Trophoblast cell (in vitro differentiated cells and primary cell): Measurements from ENCODE around the gene ZFAND2A.

Source experiments
- DNase-seq, 2 donors: peaks; one replicate each; pipeline ENCODE4 v3.0.0-alpha.2; 2016
- H2AFZ ChIP-seq: 2 replicates; pipeline ENCODE4 v1.6.1; 2013; ENCODE audit warnings: low read length, moderate library complexity, mild to moderate bottlenecking; ENCODE audit not compliant: insufficient read depth, poor library complexity
- H2AK5ac ChIP-seq: 2 replicates; pipeline ENCODE4 v1.6.1; 2013; ENCODE audit warnings: mild to moderate bottlenecking, low read length
- H2BK120ac ChIP-seq: 2 replicates; pipeline ENCODE4 v1.6.1; 2013; ENCODE audit warnings: low read length, mild to moderate bottlenecking, moderate library complexity; ENCODE audit not compliant: insufficient read depth, poor library complexity
- H2BK12ac ChIP-seq: 2 replicates; pipeline ENCODE4 v1.6.1; 2013; ENCODE audit warnings: mild to moderate bottlenecking, low read length, moderate library complexity
- H2BK5ac ChIP-seq: 2 replicates; pipeline ENCODE4 v1.6.1; 2013; ENCODE audit warnings: low read length, low read depth, moderate library complexity, mild to moderate bottlenecking; ENCODE audit not compliant: poor library complexity
- H3K14ac ChIP-seq: 2 replicates; pipeline ENCODE4 v1.6.1; 2013; ENCODE audit warnings: mild to moderate bottlenecking, low read length
- H3K18ac ChIP-seq: 2 replicates; pipeline ENCODE4 v1.6.1; 2013; ENCODE audit warnings: mild to moderate bottlenecking, low read length
- H3K23ac ChIP-seq: 2 replicates; pipeline ENCODE4 v1.6.1; 2013; ENCODE audit warnings: low read length
- H3K27ac ChIP-seq: 2 replicates; pipeline ENCODE4 v1.5.1; 2013; ENCODE audit warnings: low read depth, mild to moderate bottlenecking, inconsistent platforms, low read length, moderate library complexity
- H3K27me3 ChIP-seq: 2 replicates; pipeline ENCODE4 v1.6.1; 2013; ENCODE audit warnings: inconsistent platforms, mild to moderate bottlenecking, low read length, moderate library complexity; ENCODE audit not compliant: insufficient read depth
- H3K36me3 ChIP-seq, 2 experiments: 1 replicate in 1 of 2; 2 replicates in 1 of 2; pipeline ENCODE4 v1.6.1; 2013; ENCODE audit warnings: low read length in 2 of 2, mild to moderate bottlenecking in 2 of 2, moderate library complexity in 1 of 2; ENCODE audit not compliant: insufficient read depth in 2 of 2, control insufficient read depth in 1 of 2
- H3K4ac ChIP-seq: 2 replicates; pipeline ENCODE4 v1.6.1; 2013; ENCODE audit warnings: low read depth, mild to moderate bottlenecking, low read length, moderate library complexity
- H3K4me1 ChIP-seq, 2 experiments: 1 replicate in 1 of 2; 2 replicates in 1 of 2; pipeline ENCODE4 v1.6.1; 2013; ENCODE audit warnings: low read length in 2 of 2, mild to moderate bottlenecking in 2 of 2, moderate library complexity in 1 of 2; ENCODE audit not compliant: insufficient read depth in 2 of 2, control insufficient read depth in 1 of 2
- H3K4me2 ChIP-seq: 2 replicates; pipeline ENCODE4 v1.6.1; 2013; ENCODE audit warnings: inconsistent platforms, mild to moderate bottlenecking, low read length, moderate library complexity
- H3K4me3 ChIP-seq: 2 replicates; pipeline ENCODE4 v1.5.1; 2013; ENCODE audit warnings: mild to moderate bottlenecking, low read depth, low read length, inconsistent platforms
- H3K79me1 ChIP-seq: one replicate; pipeline ENCODE4 v1.6.1; 2013; ENCODE audit warnings: low read length
- H3K79me2 ChIP-seq: 2 replicates; pipeline ENCODE4 v1.6.1; 2013; ENCODE audit warnings: low read length, mild to moderate bottlenecking; ENCODE audit not compliant: control insufficient read depth, insufficient read depth, poor library complexity
- H3K9ac ChIP-seq: 2 replicates; pipeline ENCODE4 v1.6.1; 2013; ENCODE audit warnings: mild to moderate bottlenecking, low read length
- H3K9me3 ChIP-seq: 2 replicates; pipeline ENCODE4 v1.6.1; 2013; ENCODE audit warnings: low read depth, mild to moderate bottlenecking, control low read depth, inconsistent platforms, low read length; ENCODE audit not compliant: insufficient read depth
- H4K12ac ChIP-seq: 2 replicates; pipeline ENCODE4 v1.6.1; 2013; ENCODE audit warnings: low read depth, mild to moderate bottlenecking, low read length, moderate library complexity
- H4K8ac ChIP-seq: 2 replicates; pipeline ENCODE4 v1.6.1; 2013; ENCODE audit warnings: low read depth, mild to moderate bottlenecking, low read length, moderate library complexity
- H4K91ac ChIP-seq: one replicate; pipeline ENCODE4 v1.6.1; 2013; ENCODE audit warnings: low read depth, mild to moderate bottlenecking, low read length, moderate library complexity
- WGBS: extraction: QIAGEN DNeasy Blood & Tissue Kit; methylation state at CpG from one replicate; pipeline ENCODE4 v1.1.7; 2013; ENCODE audit warnings: missing lambda C conversion rate; ENCODE audit not compliant: insufficient read length, insufficient coverage; ENCODE audit errors: extremely low coverage; 5-methylcytosine and 5-hydroxymethylcytosine counted together

Gene ZFAND2A

GRCh38 chr7:1189986-1190772, 30.2 kb upstream of the ZFAND2A start:
- Histone ChIP-seq H3K4me1 (no peaks in the 10 kb centered on the region), H2BK120ac (no peak overlapping the region), H3K23ac (no peak overlapping the region), H2BK5ac (no peak overlapping the region), H4K8ac (no peak overlapping the region), H3K4me2 (no peak overlapping the region), H3K36me3 (no peaks in the 10 kb centered on the region), H2BK12ac (no peak overlapping the region), H3K27ac (no peak overlapping the region), H3K14ac (no peak overlapping the region), H3K79me1 (no peaks in the 10 kb centered on the region), H3K4ac (no peak overlapping the region), H4K12ac (no peak overlapping the region), H3K27me3 (no peaks in the 10 kb centered on the region), H3K79me2 (no peaks in the 10 kb centered on the region), H4K91ac (no peak overlapping the region), H3K9ac (no peak overlapping the region), H2AFZ (no peak overlapping the region), H3K9me3 (no peaks in the 10 kb centered on the region), H3K4me3 (no peak overlapping the region), H2AK5ac (no peak overlapping the region), H3K18ac (no peak overlapping the region)
- DNase-seq: no peak
- no CpG with 5 or more reads among the region's 10 CpGs for WGBS

GRCh38 chr7:1188720-1189294, 28.8 kb upstream of the ZFAND2A start:
- Histone ChIP-seq H3K79me2 (no peaks in the 10 kb centered on the region), H2BK5ac (no peak overlapping the region), H3K4me3 (no peak overlapping the region), H3K14ac (no peak overlapping the region), H2AK5ac (no peak overlapping the region), H3K4me1 (no peaks in the 10 kb centered on the region), H3K4me2 (no peak overlapping the region), H3K23ac (no peak overlapping the region), H4K12ac (no peak overlapping the region), H2BK120ac (no peak overlapping the region), H4K8ac (no peak overlapping the region), H3K79me1 (no peaks in the 10 kb centered on the region), H3K9ac (no peak overlapping the region), H3K27ac (no peak overlapping the region), H3K9me3 (no peaks in the 10 kb centered on the region), H3K36me3 (no peaks in the 10 kb centered on the region), H2AFZ (no peak overlapping the region), H3K4ac (no peak overlapping the region), H4K91ac (no peak overlapping the region), H2BK12ac (no peak overlapping the region), H3K27me3 (no peaks in the 10 kb centered on the region), H3K18ac (no peak overlapping the region)
- no CpG with 5 or more reads among the region's 6 CpGs for WGBS
- DNase-seq: no peak

GRCh38 chr7:1187127-1187526, 27.1 kb upstream of the ZFAND2A start:
- DNase-seq: peak; percentile 46 to 78
- no peak overlapping the region for H4K12ac ChIP-seq
- no peak overlapping the region for H3K4ac ChIP-seq
- H2AK5ac ChIP-seq: no peak overlapping the region
- WGBS: no CpG with 5 or more reads among the region's 11 CpGs
- no peak overlapping the region for H3K4me2 ChIP-seq
- H4K91ac ChIP-seq: no peak overlapping the region
- H3K9me3 ChIP-seq: no peaks in the 10 kb centered on the region
- no peak overlapping the region for H4K8ac ChIP-seq
- H3K9ac ChIP-seq: no peak overlapping the region
- H3K4me3 ChIP-seq: no peak overlapping the region
- H3K27me3 ChIP-seq: no peaks in the 10 kb centered on the region
- H2AFZ ChIP-seq: no peak overlapping the region
- H3K36me3 ChIP-seq: no peaks in the 10 kb centered on the region
- H3K23ac ChIP-seq: no peak overlapping the region
- no peaks in the 10 kb centered on the region for H3K79me2 ChIP-seq
- H3K4me1 ChIP-seq: no peaks in the 10 kb centered on the region
- no peak overlapping the region for H2BK120ac ChIP-seq
- no peak overlapping the region for H3K18ac ChIP-seq
- no peak overlapping the region for H2BK5ac ChIP-seq
- H2BK12ac ChIP-seq: no peak overlapping the region
- no peaks in the 10 kb centered on the region for H3K79me1 ChIP-seq
- no peak overlapping the region for H3K14ac ChIP-seq
- H3K27ac ChIP-seq: no peak overlapping the region

- H2BK120ac ChIP-seq: no peak overlapping the region
- H3K4me2 ChIP-seq: no peak overlapping the region
- H2BK5ac ChIP-seq: no peak overlapping the region
- no peak overlapping the region for H3K4me3 ChIP-seq
- H3K79me1 ChIP-seq: no peaks in the 10 kb centered on the region
- H3K23ac ChIP-seq: no peak overlapping the region
- no peak overlapping the region for H4K91ac ChIP-seq
- DNase-seq: no peak
- H3K4ac ChIP-seq: no peak overlapping the region
- H3K27me3 ChIP-seq: no peaks in the 10 kb centered on the region
- H3K36me3 ChIP-seq: no peaks in the 10 kb centered on the region
- no peaks in the 10 kb centered on the region for H3K9me3 ChIP-seq
- H2AFZ ChIP-seq: no peak overlapping the region
- H4K8ac ChIP-seq: no peak overlapping the region
- no peaks in the 10 kb centered on the region for H3K4me1 ChIP-seq
- H3K18ac ChIP-seq: no peak overlapping the region
- H3K14ac ChIP-seq: no peak overlapping the region
- H2BK12ac ChIP-seq: no peak overlapping the region
- no peak overlapping the region for H2AK5ac ChIP-seq
- H4K12ac ChIP-seq: no peak overlapping the region
- no peak overlapping the region for H3K27ac ChIP-seq
- no peaks in the 10 kb centered on the region for H3K79me2 ChIP-seq
- WGBS: no CpG with 5 or more reads among the region's 12 CpGs
- H3K9ac ChIP-seq: no peak overlapping the region
Observed at GRCh38 chr7:1181640-1182039, 21.6 kb upstream of the ZFAND2A start.
